Gastrocnemius medialis (tissue), 4 donors: Measurements from ENCODE around the gene IWS1. TPM values are rescaled to one million over a fixed set of nuclear protein-coding genes. Genes with fewer than 3 reads are reported as not detected.

Experiments
- ATAC-seq, 2 donors: fragments of 150-250 bp; one replicate each; pipeline ENCODE4 v1.9.1; 2016
- DNase-seq, 2 donors: peaks; one replicate each; pipeline ENCODE4 v3.0.0-alpha.2; 2019
- H3K27ac ChIP-seq, 4 donors: fragments of 200-600 bp; sonication (generic); 1 replicate in 1 of 4; 2 replicates in 3 of 4; pipeline ENCODE4 v1.5.1; 2016 to 2018; ENCODE audit warnings: mild to moderate bottlenecking in 2 of 4, moderate library complexity in 1 of 4
- H3K27me3 ChIP-seq, 3 donors: fragments of 200-600 bp; sonication (generic) in 2 of 3; 1 replicate in 1 of 3; 2 replicates in 2 of 3; pipeline versions ENCODE4 v1.5.1 to v1.6.0; 2016 to 2019; ENCODE audit warnings: mild to moderate bottlenecking in 1 of 3, moderate library complexity in 1 of 3
- H3K36me3 ChIP-seq, 2 donors: fragments of 200-600 bp; sonication (generic) in 1 of 2; one replicate each; pipeline ENCODE4 v1.5.1; 2017 to 2018
- H3K4me1 ChIP-seq, 2 donors: fragments of 200-600 bp; sonication (generic) in 1 of 2; one replicate each; pipeline ENCODE4 v1.5.1; 2016 to 2017; ENCODE audit warnings: mild to moderate bottlenecking in 2 of 2
- H3K4me3 ChIP-seq, 4 donors: fragments of 200-600 bp; sonication (generic) in 3 of 4; 1 replicate in 1 of 4; 2 replicates in 3 of 4; pipeline ENCODE4 v1.5.1; 2016 to 2019; ENCODE audit warnings: mild to moderate bottlenecking in 2 of 4
- H3K9me3 ChIP-seq, 3 donors: fragments of 200-600 bp; sonication (generic) in 2 of 3; 1 replicate in 1 of 3; 2 replicates in 2 of 3; pipeline ENCODE4 v1.5.1; 2016 to 2019
- POLR2A ChIP-seq, 2 donors: fragments of 450-650 bp; IDR thresholded peaks; one replicate each; pipeline ENCODE4 v1.6.1; 2017; ENCODE audit warnings: antibody characterized with exemption in 2 of 2, mild to moderate bottlenecking in 2 of 2, moderate library complexity in 2 of 2
- in situ Hi-C, 4 donors: fragments of 200-750 bp; cut with MboI; loops; one replicate each; pipeline versions ENCODE4 v1.15.0 to v1.8.0; 2017; ENCODE audit warnings: low sequenced_read_pairs in 4 of 4
- intact Hi-C: fragments of 100-400 bp; cut with DNase I; formaldehyde crosslinking; loops from one replicate; pipeline ENCODE4 v1.15.1; 2023; ENCODE audit warnings: low total_unique reads
- total RNA-seq, 4 donors: library from RNA; depleted of rRNA; stranded (reverse); fragments of >200 nt; gene quantifications; one replicate each; pipeline versions ENCODE4 v1.1.0 to v1.2.3, GENCODE V29; 2016
- TF ChIP-seq, protein P1 (sequence below), 5 experiments: fragments of 450-650 bp in 3 of 5; fragments of 200-600 bp in 2 of 5; sonication (generic) in 2 of 5; IDR thresholded peaks in 4 of 5; conservative IDR thresholded peaks in 1 of 5; 1 replicate in 4 of 5; 2 replicates in 1 of 5; pipeline ENCODE4 v1.5.1; 2016 to 2019; ENCODE audit warnings: antibody characterized with exemption in 5 of 5, mild to moderate bottlenecking in 3 of 5, moderate library complexity in 3 of 5

Gene IWS1
- total RNA-seq, 4 donors from 2014 or later = 50.5 to 77.0 (median 65.3) TPM

DNA sequence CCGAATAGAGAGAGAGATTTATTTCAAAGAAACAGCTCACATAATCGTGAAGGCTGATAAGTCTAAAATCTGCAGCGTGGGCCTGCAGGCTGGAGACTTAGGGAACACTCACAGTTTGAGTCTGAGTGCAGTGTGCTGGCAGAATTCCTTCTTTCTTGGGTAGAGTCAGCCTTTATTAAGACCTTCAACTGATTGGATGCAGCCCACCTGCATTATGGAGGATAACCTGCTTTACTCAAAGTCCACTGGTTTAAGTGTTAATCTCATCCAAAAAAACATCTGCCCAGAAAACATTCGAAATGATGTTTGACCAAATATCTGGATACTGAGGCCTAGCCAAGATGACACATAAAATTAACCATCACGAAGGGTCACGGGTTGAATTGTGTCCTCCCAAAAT, 91.8 kb downstream of the IWS1 start:
- no peaks in the 10 kb centered on the region for H3K27me3 ChIP-seq
- no peak overlapping the region for H3K27ac ChIP-seq
- no peaks in the 10 kb centered on the region for H3K4me1 ChIP-seq
- no peaks in the 10 kb centered on the region for H3K36me3 ChIP-seq
- no peaks in the 10 kb centered on the region for H3K9me3 ChIP-seq
- TF ChIP-seq POLR2A (IDR thresholded peaks at IDR 0.05) = no peak
- TF ChIP-seq, protein P1, sequence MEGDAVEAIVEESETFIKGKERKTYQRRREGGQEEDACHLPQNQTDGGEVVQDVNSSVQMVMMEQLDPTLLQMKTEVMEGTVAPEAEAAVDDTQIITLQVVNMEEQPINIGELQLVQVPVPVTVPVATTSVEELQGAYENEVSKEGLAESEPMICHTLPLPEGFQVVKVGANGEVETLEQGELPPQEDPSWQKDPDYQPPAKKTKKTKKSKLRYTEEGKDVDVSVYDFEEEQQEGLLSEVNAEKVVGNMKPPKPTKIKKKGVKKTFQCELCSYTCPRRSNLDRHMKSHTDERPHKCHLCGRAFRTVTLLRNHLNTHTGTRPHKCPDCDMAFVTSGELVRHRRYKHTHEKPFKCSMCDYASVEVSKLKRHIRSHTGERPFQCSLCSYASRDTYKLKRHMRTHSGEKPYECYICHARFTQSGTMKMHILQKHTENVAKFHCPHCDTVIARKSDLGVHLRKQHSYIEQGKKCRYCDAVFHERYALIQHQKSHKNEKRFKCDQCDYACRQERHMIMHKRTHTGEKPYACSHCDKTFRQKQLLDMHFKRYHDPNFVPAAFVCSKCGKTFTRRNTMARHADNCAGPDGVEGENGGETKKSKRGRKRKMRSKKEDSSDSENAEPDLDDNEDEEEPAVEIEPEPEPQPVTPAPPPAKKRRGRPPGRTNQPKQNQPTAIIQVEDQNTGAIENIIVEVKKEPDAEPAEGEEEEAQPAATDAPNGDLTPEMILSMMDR (IDR thresholded peaks at IDR 0.05 in 4 of 5, conservative IDR thresholded peaks at IDR 0.05 in 1 of 5) = no peak
- no peak for DNase-seq
- in situ Hi-C loops = no loop called here
- no peak overlapping the region for H3K4me3 ChIP-seq
- no peak for ATAC-seq
- intact Hi-C loops = no loop called here

DNA sequence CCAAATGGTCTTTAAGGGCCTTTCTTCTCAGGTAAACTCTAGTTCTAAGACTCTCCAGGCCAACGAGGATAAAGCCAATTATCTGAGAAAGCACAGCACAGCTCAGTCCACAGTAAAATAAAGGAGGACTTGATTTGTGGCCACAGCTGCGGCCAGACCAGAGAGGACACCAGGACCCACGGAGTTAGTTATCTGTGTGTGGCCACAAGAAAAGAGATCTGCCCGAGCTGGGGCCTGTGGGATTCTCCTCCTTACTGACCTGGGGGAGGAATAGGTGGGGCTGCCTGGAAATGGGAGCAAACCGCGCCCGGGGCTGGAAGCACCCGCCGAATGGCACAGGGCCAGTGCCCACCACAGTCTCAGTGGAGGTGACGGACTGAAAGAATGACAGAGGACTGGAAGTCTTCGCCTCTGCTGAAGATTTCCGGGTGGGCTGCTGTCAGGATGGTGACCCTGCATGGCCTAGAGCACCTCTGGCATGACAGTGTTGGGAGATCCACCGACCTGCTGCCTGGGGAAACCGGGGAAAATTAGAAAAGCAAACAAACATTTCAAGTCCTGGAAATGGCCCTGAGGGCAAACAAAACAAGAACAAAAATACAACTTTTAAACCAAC, 94.8 kb downstream of the IWS1 start:
- intact Hi-C loops (no loop called here), in situ Hi-C loops (no loop called here)
- Histone ChIP-seq H3K27me3 (no peaks in the 10 kb centered on the region), H3K9me3 (no peaks in the 10 kb centered on the region), H3K4me1 (no peaks in the 10 kb centered on the region), H3K27ac (no peak overlapping the region), H3K4me3 (no peak overlapping the region), H3K36me3 (no peaks in the 10 kb centered on the region)
- ATAC-seq = no peak
- DNase-seq = no peak
- TF ChIP-seq, protein P1 (IDR thresholded peaks at IDR 0.05 in 4 of 5, conservative IDR thresholded peaks at IDR 0.05 in 1 of 5) = no peak
- TF ChIP-seq POLR2A (IDR thresholded peaks at IDR 0.05) = no peak

Other genes starting within 250 kb of the IWS1 start
- 10 to 100 TPM; 24.9 to 28.2 (median 26.7) TPM for gene ERCC3, start 232.3 kb downstream of the IWS1 start, total RNA-seq
- gene MAP3K2, start 138.5 kb downstream of the IWS1 start, total RNA-seq = 10 to 100 TPM; 33.8 to 46.4 (median 39.4) TPM
- under 1 TPM in 2 of 4 donors, not detected in 2; 0.29 to 0.58 TPM for gene PROC, start 108.1 kb downstream of the IWS1 start, total RNA-seq
- gene MYO7B, start 9.2 kb upstream of the IWS1 start, total RNA-seq = under 1 TPM in 3 of 4 donors, not detected in 1; 0.07 to 0.83 (median 0.51) TPM
- under 1 TPM in 1 of 4 donors, not detected in 3; 0.20 TPM for gene GPR17, start 119.7 kb upstream of the IWS1 start, total RNA-seq
- gene LIMS2, start 149.0 kb upstream of the IWS1 start, total RNA-seq = 10 to 100 TPM in 2 of 4 donors, 1 to 10 TPM in 2; 5.3 to 15.5 (median 9.9) TPM
- gene SFT2D3, start 175.0 kb upstream of the IWS1 start, total RNA-seq = 1 to 10 TPM; 3.0 to 5.5 (median 3.5) TPM